Left lung (tissue), 10 donors: ENCODE measurements around the gene GNG5. TPM values are rescaled to one million over a fixed set of nuclear protein-coding genes. Genes with fewer than 3 reads are reported as not detected.
"Not testable (repeated sequence)": the region's sequence is repeated elsewhere in the genome, so short reads cannot be mapped to it uniquely, and the experiment has no call there.

Experiments
- ATAC-seq: fragments of 200-7000 bp; cut with Tn5 transposase; one replicate; pipeline ENCODE4 v1.9.1; 2020; ENCODE audit warnings: moderate library complexity
- DNase-seq, 4 donors: peaks; one replicate each; pipeline ENCODE4 v3.0.0-alpha.2; 2013 to 2020
- H3K27ac ChIP-seq, 2 donors: fragments of 200-600 bp; sonication (generic) in 1 of 2; one replicate each; pipeline versions ENCODE4 v1.5.0 to v1.8.0; 2020 to 2021
- H3K27me3 ChIP-seq, 2 donors: fragments of 200-600 bp; sonication (generic) in 1 of 2; one replicate each; pipeline versions ENCODE4 v1.5.0 to v1.8.0; 2020 to 2021
- H3K36me3 ChIP-seq, 2 donors: fragments of 200-600 bp; sonication (generic) in 1 of 2; one replicate each; pipeline versions ENCODE4 v1.5.0 to v1.8.0; 2020 to 2021
- H3K4me1 ChIP-seq, 2 donors: fragments of 200-600 bp; one replicate each; pipeline ENCODE4 v1.8.0; 2021
- H3K4me3 ChIP-seq, 2 donors: fragments of 200-600 bp; sonication (generic) in 1 of 2; one replicate each; pipeline versions ENCODE4 v1.5.0 to v1.8.0; 2020 to 2021; ENCODE audit warnings: mild to moderate bottlenecking in 1 of 2
- H3K9me3 ChIP-seq, 2 donors: fragments of 200-600 bp; sonication (generic) in 1 of 2; one replicate each; pipeline versions ENCODE4 v1.5.0 to v1.8.0; 2020 to 2021
- intact Hi-C, 2 donors: fragments of 100-400 bp; cut with DNase I; formaldehyde crosslinking; loops; one replicate each; pipeline versions ENCODE4 v1.11.2 to v1.14.2; 2022
- polyA plus RNA-seq, 6 donors: library from polyadenylated mRNA; unstranded; fragments of 120-200 nt; gene quantifications; one replicate each; pipeline ENCODE4 v1.2.1, GENCODE V29; 2013; ENCODE audit not compliant: insufficient read length in 6 of 6
- total RNA-seq, 2 donors: library from RNA; stranded (reverse); fragmentation: NEBNext Ultra II Directional; extraction: Animal tissue kit (Norgen Biotek cat#: 25700); gene quantifications; one replicate each; pipeline ENCODE4 v1.2.1, GENCODE V29; 2021
- TF ChIP-seq, protein P1 (sequence below), 2 donors: fragments of 200-600 bp; sonication (generic) in 1 of 2; IDR thresholded peaks; one replicate each; pipeline versions ENCODE4 v1.5.0 to v1.8.0; 2021; ENCODE audit warnings: antibody characterized with exemption in 2 of 2
- donor health status: DM: no; HTN: yes; CAD: no.
- donor health status: DM: no; HTN: no; CAD: no.

GNG5 gene
- total and polyA plus RNA-seq, 8 donors: 124 to 147 (median 141) TPM

DNA sequence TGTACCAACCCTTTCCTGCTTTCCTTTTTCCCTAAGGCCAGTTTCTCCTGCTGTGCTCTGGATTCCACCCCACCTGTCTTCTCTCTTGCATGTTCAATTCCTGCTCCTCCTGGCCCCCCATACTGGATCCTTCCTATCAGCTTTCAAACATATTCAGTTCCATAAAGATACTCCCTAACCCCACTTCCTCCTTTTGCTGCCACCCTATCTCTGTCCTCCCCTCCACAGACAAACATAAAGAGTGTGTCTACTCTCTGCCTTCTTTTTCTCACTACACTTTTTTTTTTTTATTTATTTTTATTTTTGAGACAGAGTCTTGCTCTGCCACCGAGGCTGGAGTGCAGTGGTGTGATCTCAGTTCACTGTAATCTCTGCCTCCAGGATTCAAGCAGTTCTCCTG, 44.3 kb downstream of the GNG5 start:
- Histone ChIP-seq H3K27me3 (peaks cover 0 to 23% of the 10 kb centered on the region in 2 donors), H3K4me3 (no peak overlapping the region), H3K27ac (no peak overlapping the region), H3K4me1 (peaks cover 0 to 6% of the 10 kb centered on the region in 2 donors), H3K36me3 (no peaks in the 10 kb centered on the region), H3K9me3 (no peaks in the 10 kb centered on the region)
- DNase-seq (no peak), ATAC-seq (no peak)
- intact Hi-C loops: no loop called here
- TF ChIP-seq, protein P1, sequence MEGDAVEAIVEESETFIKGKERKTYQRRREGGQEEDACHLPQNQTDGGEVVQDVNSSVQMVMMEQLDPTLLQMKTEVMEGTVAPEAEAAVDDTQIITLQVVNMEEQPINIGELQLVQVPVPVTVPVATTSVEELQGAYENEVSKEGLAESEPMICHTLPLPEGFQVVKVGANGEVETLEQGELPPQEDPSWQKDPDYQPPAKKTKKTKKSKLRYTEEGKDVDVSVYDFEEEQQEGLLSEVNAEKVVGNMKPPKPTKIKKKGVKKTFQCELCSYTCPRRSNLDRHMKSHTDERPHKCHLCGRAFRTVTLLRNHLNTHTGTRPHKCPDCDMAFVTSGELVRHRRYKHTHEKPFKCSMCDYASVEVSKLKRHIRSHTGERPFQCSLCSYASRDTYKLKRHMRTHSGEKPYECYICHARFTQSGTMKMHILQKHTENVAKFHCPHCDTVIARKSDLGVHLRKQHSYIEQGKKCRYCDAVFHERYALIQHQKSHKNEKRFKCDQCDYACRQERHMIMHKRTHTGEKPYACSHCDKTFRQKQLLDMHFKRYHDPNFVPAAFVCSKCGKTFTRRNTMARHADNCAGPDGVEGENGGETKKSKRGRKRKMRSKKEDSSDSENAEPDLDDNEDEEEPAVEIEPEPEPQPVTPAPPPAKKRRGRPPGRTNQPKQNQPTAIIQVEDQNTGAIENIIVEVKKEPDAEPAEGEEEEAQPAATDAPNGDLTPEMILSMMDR (IDR thresholded peaks at IDR 0.05): no peak

DNA sequence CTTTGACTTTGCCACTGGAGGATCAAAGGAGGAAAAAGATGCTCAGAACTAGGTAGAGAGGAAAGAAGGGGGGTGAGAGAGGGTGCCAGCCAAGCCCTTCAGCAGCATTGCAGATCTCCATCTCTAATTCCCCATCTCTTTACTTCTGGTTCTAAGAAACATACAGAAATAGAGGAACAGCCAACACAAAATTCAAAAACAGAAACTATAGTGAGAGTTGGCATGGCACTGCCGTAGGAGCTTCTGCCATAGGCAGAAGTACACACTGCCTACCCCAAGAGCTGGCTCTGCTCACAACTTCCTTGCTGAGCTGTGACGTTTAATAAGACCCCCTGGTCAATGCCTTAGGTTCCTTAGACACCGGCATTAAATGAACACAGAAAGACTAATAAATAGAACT, 53.9 kb downstream of the GNG5 start:
- H3K36me3 ChIP-seq: no peaks in the 10 kb centered on the region

DNA sequence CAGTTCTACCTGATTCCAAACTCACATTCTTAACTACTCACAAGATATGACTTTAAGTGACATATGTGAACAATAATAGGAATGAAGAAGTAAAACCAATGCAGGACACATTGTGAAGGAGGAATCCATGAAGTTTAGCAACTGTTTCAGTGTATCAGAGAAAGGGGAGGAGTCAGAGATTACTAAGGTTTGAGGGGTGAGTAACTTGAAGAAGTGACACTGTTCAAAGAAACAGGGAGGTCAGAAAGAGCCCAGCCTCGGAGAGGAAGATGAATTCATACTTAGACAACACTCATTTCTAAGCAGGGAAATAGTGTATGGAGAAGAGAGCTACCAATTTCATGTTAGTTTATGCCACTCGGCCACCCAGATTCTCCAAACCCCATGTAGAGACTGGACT, 55.5 kb downstream of the GNG5 start:
- intact Hi-C loops: no loop called here
- no peak for ATAC-seq

More for the DNA sequence above, 53.9 kb downstream of the GNG5 start:
- no peak overlapping the region for H3K27ac ChIP-seq
- no peaks in the 10 kb centered on the region for H3K27me3 ChIP-seq
- ATAC-seq (no peak), DNase-seq (no peak)
- TF ChIP-seq, protein P1 (IDR thresholded peaks at IDR 0.05): no peak
- intact Hi-C loops: no loop called here
- H3K4me3 ChIP-seq: no peak overlapping the region
- no peaks in the 10 kb centered on the region for H3K4me1 ChIP-seq
- H3K9me3 ChIP-seq: no peaks in the 10 kb centered on the region

DNA sequence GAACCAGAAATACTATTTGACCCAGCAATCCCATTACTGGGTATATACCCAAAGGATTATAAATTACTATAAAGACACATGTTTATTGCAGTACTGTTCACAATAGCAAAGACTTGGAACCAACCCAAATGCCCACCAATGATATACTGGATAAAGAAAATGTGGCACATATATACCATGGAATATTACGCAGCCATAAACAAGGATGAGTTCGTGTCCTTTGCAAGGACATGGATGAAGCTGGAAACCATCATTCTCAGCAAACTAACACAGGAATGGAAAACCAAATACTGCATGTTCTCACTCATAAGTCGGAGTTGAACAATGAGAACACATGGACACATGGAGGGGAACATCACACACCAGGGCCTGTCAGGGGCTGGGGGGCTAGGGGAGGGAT, 57.7 kb downstream of the GNG5 start:
- intact Hi-C loops, ATAC-seq, DNase-seq, H3K27ac ChIP-seq, H3K4me3 ChIP-seq, H3K9me3 ChIP-seq, H3K36me3 ChIP-seq, H3K4me1 ChIP-seq, H3K27me3 ChIP-seq: not testable (repeated sequence)

More for the DNA sequence above, 55.5 kb downstream of the GNG5 start:
- no peaks in the 10 kb centered on the region for H3K36me3 ChIP-seq
- H3K4me1 ChIP-seq: no peaks in the 10 kb centered on the region
- no peaks in the 10 kb centered on the region for H3K27me3 ChIP-seq
- no peak overlapping the region for H3K27ac ChIP-seq
- no peak overlapping the region for H3K4me3 ChIP-seq
- DNase-seq: no peak
- TF ChIP-seq, protein P1 (IDR thresholded peaks at IDR 0.05): no peak
- no peaks in the 10 kb centered on the region for H3K9me3 ChIP-seq

Other genes with a start within 250 kb of the GNG5 start
- gene SAMD13, start 204.9 kb downstream of the GNG5 start, total RNA-seq: 1 to 10 TPM in 1 of 2 donors, under 1 TPM in 1; 0.84 to 1.1 TPM
- gene SAMD13, start 204.9 kb downstream of the GNG5 start, polyA plus RNA-seq: 1 to 10 TPM; 7.1 to 8.6 (median 8.4) TPM
- gene DNASE2B, start 108.1 kb downstream of the GNG5 start, total RNA-seq: 1 to 10 TPM; 1.8 to 2.7 TPM
- under 1 TPM in 3 of 6 donors, not detected in 3; 0.11 to 0.35 (median 0.13) TPM for gene DNASE2B, start 108.1 kb downstream of the GNG5 start, polyA plus RNA-seq
- 10 to 100 TPM; 20.6 to 28.8 TPM for gene RPF1, start 27.3 kb downstream of the GNG5 start, total RNA-seq
- gene RPF1, start 27.3 kb downstream of the GNG5 start, polyA plus RNA-seq: 10 to 100 TPM; 34.2 to 41.1 (median 39.5) TPM
- 1 to 10 TPM; 1.3 to 1.9 TPM for gene SPATA1, start 195 bp downstream of the GNG5 start, total RNA-seq
- 1 to 10 TPM; 2.3 to 4.0 (median 3.5) TPM for gene SPATA1, start 195 bp downstream of the GNG5 start, polyA plus RNA-seq
- 10 to 100 TPM; 22.1 to 25.7 TPM for gene CTBS, start 67.9 kb upstream of the GNG5 start, total RNA-seq
- gene CTBS, start 67.9 kb upstream of the GNG5 start, polyA plus RNA-seq: 10 to 100 TPM; 11.9 to 14.5 (median 13.3) TPM
- 10 to 100 TPM; 10.1 to 11.7 TPM for gene SSX2IP, start 183.9 kb upstream of the GNG5 start, total RNA-seq
- 10 to 100 TPM; 14.8 to 20.2 (median 18.2) TPM for gene SSX2IP, start 183.9 kb upstream of the GNG5 start, polyA plus RNA-seq